Thyroid gland (tissue), 4 donors: Measurements from ENCODE around the gene STK32B.

Experiments
- POLR2A ChIP-seq, 2 donors: fragments of 450-650 bp; IDR thresholded peaks; one replicate each; pipeline ENCODE4 v1.6.1; 2017; ENCODE audit warnings: antibody characterized with exemption in 2 of 2, mild to moderate bottlenecking in 2 of 2, moderate library complexity in 1 of 2
- TF ChIP-seq, protein P1 (sequence below), 6 experiments: fragments of 200-600 bp in 3 of 6; fragments of 450-650 bp in 3 of 6; sonication (generic) in 3 of 6; IDR thresholded peaks; one replicate each; pipeline ENCODE4 v1.5.1; 2016 to 2019; ENCODE audit warnings: antibody characterized with exemption in 6 of 6, mild to moderate bottlenecking in 2 of 6, inconsistent platforms in 1 of 6, moderate library complexity in 1 of 6

DNA sequence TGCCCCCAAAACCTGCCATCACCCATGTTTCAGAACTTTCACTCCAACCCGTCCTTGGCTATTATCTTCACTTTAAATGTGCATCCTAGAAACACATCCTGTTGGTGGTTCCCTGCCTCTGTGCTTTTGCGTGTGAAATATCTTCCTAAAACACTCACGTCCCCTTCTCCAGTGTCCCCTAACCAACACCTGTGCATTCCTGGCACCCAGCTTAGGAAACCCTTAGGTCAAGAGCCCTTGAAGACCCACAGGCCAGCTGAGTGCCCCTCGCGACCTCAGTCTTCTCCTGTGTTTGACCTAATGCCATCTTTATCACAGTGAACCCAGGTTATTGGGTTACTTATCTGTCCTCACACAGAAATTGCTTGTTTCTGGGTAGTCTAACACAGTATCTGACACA is 117.6 kb downstream of the STK32B start:
- TF ChIP-seq, protein P1, sequence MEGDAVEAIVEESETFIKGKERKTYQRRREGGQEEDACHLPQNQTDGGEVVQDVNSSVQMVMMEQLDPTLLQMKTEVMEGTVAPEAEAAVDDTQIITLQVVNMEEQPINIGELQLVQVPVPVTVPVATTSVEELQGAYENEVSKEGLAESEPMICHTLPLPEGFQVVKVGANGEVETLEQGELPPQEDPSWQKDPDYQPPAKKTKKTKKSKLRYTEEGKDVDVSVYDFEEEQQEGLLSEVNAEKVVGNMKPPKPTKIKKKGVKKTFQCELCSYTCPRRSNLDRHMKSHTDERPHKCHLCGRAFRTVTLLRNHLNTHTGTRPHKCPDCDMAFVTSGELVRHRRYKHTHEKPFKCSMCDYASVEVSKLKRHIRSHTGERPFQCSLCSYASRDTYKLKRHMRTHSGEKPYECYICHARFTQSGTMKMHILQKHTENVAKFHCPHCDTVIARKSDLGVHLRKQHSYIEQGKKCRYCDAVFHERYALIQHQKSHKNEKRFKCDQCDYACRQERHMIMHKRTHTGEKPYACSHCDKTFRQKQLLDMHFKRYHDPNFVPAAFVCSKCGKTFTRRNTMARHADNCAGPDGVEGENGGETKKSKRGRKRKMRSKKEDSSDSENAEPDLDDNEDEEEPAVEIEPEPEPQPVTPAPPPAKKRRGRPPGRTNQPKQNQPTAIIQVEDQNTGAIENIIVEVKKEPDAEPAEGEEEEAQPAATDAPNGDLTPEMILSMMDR (IDR thresholded peaks at IDR 0.05) = no peak
- TF ChIP-seq POLR2A (IDR thresholded peaks at IDR 0.05) = no peak
